NCI-H748 treated with DMSO at 0.1 percent for 48 hours (cell line): Measurements from ENCODE around the gene DNAH2.

Experiments
- DNase-seq: peaks from one replicate; lab custom pipeline; 2025; lab: John Stamatoyannopoulos, UW

The DNAH2 gene

DNA sequence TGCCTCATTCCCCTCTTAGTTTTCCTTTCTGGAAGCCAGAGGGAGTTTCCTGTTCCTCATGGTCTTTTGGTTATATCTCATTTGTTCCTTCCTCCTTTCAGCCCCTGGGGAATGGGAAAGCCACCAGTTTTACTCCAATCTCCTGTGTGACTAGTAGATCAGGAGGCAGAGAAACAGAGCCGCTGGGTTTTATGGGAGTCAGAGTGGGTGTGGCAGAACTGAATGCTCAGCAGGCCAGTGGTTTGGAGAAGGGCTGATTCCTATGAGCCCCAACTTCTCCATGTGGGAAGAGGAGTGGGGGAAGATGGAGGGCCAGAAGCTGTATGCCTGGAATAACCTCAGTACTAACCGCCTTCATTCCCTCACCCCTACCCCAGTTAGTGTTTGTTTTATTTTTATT lies 4.1 kb downstream of the DNAH2 start:
- DNase-seq, result no peak

DNA sequence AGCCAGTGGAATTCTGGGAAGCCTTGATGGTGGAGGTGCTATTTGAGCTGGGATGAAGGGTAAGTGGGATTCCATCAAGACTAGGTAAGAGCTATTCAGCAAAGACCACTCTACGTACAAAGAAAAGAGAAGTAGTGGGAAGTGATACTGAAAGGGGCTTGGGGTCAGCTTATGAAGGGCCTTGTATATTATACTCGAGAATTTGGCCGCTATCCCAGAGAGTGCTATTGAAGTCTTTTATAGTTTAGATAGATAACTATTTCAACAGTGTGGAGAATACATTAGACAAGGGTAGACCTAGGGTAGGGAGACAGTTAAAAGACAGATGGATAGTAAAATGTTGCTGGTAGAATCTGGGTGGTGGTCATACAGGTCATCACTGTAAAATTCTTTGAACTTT lies 10.3 kb downstream of the DNAH2 start:
- DNase-seq, result no peak

DNA sequence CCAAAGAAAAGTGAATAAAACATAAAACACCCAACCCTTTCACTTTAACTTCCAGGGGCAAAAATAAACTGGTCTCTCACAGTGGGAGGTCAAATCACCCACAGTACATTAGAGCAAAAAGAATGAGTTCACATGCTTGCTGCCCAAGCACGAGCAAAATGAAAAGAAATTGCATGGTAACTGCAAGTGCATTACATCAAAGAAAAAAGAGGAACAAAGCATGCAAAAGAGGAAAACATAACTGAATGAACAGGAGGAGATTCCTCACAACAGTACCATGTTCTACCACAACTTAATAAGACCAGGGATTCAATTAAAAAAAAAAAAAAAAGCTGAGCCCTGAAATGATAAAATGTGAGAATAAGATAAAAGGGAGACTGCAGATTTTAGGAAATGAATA lies 12.3 kb downstream of the DNAH2 start:
- DNase-seq, result no peak

DNA sequence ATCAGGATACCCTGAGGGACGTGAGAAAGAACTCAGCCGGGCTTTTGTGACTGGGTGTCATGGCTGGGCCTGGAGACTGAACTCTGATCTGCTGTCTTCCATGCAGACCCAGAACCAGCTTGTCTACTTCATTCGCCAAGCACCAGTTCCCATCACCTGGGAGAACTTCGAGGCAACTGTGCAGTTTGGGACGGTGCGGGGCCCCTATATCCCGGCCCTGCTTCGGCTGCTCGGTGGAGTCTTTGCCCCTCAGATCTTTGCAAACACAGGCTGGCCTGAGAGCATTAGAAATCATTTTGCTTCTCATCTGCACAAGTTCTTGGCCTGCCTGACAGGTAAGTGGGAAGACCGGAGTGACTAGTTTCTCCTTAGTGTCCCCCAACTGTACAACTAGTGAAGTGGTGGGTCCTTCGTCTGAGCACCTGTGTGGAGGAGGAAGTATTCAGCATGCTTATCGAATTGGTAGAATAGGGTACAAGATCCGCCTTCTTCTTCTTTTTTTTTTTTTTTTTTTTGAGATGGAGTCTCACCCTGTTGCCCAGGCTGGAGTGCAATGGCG lies 15.5 kb downstream of the DNAH2 start:
- no peak for DNase-seq

DNA sequence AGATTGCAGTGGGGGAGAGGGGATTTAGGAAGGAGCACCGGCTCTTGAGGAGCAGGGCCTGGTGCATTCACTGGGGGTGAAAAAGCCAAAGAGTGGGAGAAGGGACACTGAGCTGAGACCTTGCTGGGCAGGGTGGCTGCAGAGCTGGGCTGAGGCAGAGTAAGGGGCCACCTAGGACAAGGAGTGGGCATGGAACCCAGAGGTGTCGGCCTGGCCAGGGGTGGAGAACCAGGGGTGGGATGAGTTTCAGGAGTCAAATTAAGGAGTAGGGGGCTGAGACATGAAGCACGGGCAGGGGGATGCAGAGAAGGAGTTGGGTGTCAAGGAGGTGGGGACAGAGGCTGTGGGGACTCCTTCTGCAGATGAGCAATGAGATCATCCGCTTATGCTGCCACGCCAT lies 20.1 kb downstream of the DNAH2 start:
- DNase-seq, result no peak

DNA sequence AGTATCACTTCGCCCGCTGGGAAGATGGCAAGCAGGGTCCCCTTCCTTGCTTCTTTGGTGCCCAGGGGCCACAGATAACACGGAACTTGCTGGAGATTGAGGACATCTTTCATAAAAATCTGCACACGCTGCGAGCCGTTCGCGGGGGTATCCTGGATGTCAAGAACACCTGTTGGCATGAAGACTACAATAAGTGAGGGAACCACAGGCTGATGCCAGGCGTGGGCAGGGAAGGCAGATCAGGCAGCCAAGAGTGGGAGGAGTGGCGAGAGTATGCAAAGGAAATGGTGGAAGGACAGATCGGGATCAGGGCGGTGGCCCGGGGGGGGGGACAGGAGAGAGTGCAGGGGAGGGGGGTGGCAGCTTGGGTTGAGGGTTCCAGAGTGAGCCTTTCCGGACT lies 22.2 kb downstream of the DNAH2 start:
- no peak for DNase-seq

GRCh38 chr17:7740481-7741001 lies 23.0 kb downstream of the DNAH2 start:
- DNase-seq, result peak; percentile 56

- DNase-seq, result no peak
Measured at GRCh38 chr17:7742729-7743128, 25.2 kb downstream of the DNAH2 start.

- DNase-seq, result no peak
Measured at GRCh38 chr17:7744416-7744815, 26.9 kb downstream of the DNAH2 start.

DNA sequence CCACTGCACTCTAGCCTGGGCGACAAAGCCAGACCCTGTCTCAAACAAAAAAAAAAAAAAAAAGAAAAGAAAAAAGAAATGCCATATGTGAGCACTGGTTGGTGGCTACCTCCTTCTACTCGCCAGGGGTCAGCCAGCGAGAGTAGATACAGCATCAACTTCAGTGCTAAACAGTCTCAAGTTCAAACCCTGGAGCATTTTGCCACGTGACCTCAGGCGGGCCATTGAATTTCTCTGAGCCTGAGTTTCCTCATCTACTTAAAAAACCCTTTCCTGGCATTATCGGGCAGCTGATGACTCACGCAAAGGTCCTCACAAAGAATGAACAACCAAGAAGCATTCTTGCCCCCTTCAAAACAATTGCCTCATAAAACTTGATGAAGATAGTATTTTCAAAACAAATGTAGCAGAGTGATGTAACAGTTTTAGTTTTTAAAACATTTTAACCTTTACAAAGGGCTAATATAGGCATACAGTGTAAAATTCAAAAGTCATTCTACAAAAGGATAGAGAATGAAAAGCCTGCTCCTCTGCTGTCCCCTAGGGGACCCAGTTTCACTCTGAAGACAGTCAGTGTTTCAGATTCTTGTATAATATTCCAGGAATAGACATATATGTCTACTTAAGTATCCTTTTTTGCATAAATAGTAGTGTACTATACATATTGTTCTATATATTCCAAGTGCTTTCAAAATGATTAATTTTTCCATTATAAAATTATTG lies 28.4 kb downstream of the DNAH2 start:
- DNase-seq, result no peak

GRCh38 chr17:7747635-7748071 lies 30.1 kb downstream of the DNAH2 start:
- no peak for DNase-seq

- DNase-seq, result no peak
Measured at GRCh38 chr17:7748076-7748775, 30.7 kb downstream of the DNAH2 start.

DNA sequence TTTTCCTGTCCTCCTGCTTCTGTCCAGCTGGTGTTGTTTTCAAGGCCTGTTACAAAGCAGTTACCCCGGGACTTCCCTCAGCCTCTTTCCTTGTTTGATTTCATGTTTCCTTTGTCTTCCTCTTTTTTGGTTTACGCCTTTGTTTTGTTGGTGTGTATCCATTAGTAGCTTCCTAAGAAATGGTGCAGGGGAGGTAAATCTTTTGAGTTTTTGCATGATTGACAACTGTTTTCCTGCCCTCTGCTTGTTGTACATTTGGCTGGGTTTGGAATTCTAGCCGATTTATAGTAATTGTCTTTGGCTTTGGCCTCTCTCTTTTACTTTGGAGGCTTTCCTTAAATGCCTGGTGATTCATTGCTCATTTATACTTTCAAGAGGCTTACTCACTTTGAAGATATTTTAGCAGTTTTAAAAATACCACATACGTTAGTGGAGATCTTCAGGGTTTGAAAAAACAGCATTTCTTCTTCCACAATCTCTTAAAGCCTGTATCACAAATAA lies 32.8 kb downstream of the DNAH2 start:
- DNase-seq, result no peak

- no peak for DNase-seq
Measured at GRCh38 chr17:7754656-7755055, 37.1 kb downstream of the DNAH2 start.

- DNase-seq, result no peak
Measured at GRCh38 chr17:7755095-7755890, 37.7 kb downstream of the DNAH2 start.

DNA sequence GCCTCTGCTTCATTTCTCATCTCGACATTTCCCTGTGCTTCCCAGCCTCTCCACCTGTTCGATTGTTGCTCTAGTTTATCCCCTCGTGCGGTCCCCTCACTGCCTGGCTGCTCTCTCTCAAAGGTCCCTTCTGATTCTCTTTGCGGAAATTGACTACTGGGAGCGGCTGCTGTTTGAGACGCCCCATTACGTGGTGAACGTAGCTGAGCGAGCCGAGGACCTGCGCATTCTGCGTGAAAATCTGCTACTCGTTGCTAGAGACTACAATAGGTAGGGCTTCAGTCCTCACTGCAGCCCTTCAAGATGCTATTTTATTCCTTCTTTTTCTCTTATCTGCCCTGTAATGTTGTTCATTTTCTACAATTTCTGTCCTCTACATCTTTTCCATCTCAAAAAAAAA lies 39.4 kb downstream of the DNAH2 start:
- DNase-seq, result no peak

GRCh38 chr17:7763919-7764318 lies 46.4 kb downstream of the DNAH2 start:
- DNase-seq, result no peak

DNA sequence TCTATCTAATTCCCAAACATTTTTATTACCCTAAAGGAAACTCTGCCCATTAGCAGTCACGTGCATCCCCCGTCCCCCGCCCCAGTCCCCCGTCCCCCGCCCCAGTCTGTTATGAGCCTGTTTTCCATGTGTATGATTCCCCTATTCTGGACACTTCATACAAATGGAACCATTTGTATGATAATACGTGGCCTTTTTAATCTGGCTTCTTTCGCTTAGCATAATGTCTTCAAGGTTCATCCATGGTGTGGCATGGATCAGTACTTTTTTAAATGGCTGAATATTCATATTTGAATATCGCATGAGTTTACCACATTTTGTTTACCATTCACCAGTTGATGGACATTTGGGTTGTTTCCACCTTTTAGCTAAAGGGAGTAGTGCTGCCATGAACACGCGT lies 49.5 kb downstream of the DNAH2 start:
- DNase-seq, result no peak

DNA sequence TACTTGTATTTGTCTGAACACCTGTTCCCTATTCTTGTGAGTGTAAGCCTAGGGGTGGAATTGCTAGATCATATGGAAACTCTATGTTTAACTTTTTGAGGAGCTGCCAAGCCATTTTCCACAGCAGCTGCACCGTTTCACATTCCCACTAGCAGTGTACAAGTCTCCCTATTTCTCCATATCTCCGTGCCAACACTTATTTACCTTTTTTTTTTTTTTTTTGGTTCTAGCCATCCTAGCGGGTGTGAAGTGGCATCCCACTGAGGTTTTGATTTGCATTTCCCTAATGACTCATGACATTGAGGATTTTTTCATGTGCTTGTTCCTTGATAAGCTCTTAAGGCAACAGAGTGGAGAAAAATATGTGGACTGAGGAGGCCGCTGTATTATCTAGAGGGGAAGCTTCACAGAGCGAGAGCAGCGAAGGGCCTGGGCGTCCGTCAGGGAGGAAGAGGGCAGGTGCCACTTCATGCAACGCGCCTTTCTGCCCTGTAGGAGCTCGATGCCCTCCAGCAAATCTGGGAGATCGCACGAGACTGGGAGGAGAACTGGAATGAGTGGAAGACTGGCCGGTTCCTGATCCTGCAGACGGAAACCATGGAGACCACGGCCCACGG lies 50.0 kb downstream of the DNAH2 start:
- DNase-seq, result no peak

- no peak for DNase-seq
Measured at GRCh38 chr17:7769854-7770253, 52.3 kb downstream of the DNAH2 start.

DNA sequence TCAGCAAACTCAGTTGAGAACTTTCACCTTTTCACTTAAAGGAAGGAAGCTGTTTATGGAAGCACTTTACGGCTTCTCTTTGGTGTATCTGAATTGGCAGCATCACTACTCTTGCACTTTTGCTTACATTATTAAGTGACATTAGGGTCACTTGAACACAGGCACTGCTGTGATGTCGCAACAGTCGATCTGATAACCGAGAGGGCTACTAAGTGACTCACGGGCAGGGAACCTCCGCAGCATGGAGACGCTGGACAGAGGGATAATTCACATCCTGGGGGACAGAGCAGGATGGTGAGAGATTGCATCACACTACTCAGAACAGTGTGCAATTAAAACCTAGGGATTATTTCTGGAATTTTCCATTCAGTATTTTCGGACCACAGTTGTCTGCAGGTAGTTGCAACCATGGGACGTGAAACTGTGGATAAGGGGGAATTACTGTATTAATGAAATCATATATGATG lies 56.5 kb downstream of the DNAH2 start:
- DNase-seq, result no peak

DNA sequence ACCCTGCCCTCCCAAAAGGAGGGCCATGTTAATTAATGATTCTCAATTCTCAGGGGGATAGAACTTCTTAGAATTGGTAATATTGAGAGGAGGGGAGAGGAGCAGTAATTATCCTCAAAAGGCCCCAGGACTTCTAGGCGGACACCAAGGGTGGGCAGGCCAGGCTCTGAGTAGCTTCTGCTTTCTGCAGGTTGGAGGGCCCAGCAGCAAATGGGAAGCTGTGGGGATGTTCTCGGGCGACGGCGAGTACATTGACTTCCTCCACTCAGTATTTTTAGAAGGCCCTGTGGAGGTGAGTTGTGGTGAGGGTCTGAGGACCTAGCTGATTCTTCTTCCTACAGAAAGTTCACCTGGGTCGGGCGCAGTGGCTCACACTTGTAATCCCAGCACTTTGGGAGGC lies 57.5 kb downstream of the DNAH2 start:
- DNase-seq, result no peak
